ENCODE results near the gene CHKB. TPM values are rescaled to one million over a fixed set of nuclear protein-coding genes. Genes with fewer than 3 reads are reported as not detected.

CHKB gene
- total and polyA plus RNA-seq, 10 of the 15 experiments (the other 5 are each of a cell fraction or from before 2014, with no cell fraction given) = 10.0 to 93.9 (median 57.0) TPM

DNA sequence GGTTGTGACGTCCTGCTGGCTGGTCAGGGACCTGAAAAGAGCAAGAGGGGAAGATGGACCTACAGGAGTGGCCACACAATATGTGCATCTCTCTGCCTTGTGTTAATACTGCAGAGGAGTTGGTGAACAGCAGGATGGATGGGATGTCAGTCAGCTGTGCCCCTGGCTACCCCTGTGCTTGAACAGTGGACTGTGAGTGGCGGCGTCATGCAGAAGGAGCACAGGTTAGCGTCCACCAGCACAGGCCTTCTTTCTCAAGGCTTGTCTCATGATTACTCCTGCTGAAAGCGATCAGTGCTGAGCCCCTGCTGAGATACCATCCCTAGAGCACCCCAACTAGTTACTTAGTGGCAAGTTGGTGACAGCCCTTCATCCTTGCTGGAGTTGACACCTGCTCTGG is 3.8 kb upstream of the CHKB start:
- Histone ChIP-seq H3K4me3 (no peak overlapping the region), H3K9me3 (replicated peaks; ENCODE audit: control insufficient read depth, insufficient read depth, low read length) (no peaks in the 10 kb centered on the region), H2AFZ (ENCODE audit: control insufficient read depth, low read depth, low read length) (no peak overlapping the region), H3K9ac (ENCODE audit: control insufficient read depth, insufficient read depth, low read length) (no peak overlapping the region), H3K4me2 (ENCODE audit: control insufficient read depth, insufficient read depth) (no peak overlapping the region), H3K27me3 (replicated peaks in 1 of 2; ENCODE audit: control insufficient read depth in 2 of 2, insufficient read depth in 2 of 2, low read length in 1 of 2) (no peaks in the 10 kb centered on the region), H4K20me1 (ENCODE audit: control insufficient read depth, insufficient read depth) (no peaks in the 10 kb centered on the region), H3K4me1 (ENCODE audit: control insufficient read depth, insufficient read depth, low read length) (peaks cover 3% of the 10 kb centered on the region; the same call in 1 of the 2 replicates), H3K79me2 (ENCODE audit: control insufficient read depth, insufficient read depth, low read length) (peaks cover 17% of the 10 kb centered on the region), H3K27ac (ENCODE audit: control insufficient read depth, insufficient read depth) (no peak overlapping the region), H3K36me3 (ENCODE audit: control insufficient read depth in 2 of 2, insufficient read depth in 2 of 2, low read length in 1 of 2) (no peaks in the 10 kb centered on the region)
- DNase-seq (ENCODE audit: low read depth, low spot score) (no peak), FAIRE-seq (no peak), ATAC-seq (no peak)
- TF ChIP-seq POLR2A (IDR thresholded peaks at IDR 0.05; ENCODE audit: low read depth, low read length) (no peak), HDGF (IDR thresholded peaks at IDR 0.05) (no peak), POU2F2 (IDR thresholded peaks at IDR 0.05; ENCODE audit: borderline replicate concordance, low read depth, low read length) (no peak), SIX5 (IDR thresholded peaks at IDR 0.05; ENCODE audit: low read depth, low read length, severe bottlenecking) (no peak), NR2C2 (IDR thresholded peaks at IDR 0.05; ENCODE audit: borderline replicate concordance, control insufficient read depth, insufficient read length, low read depth) (no peak), GABPA (IDR thresholded peaks at IDR 0.05; ENCODE audit: low read depth) (no peak), IKZF1 (conservative IDR thresholded peaks at IDR 0.05) (no peak), STAT1 (conservative IDR thresholded peaks at IDR 0.05) (no peak), ZNF622 (IDR thresholded peaks at IDR 0.05) (no peak)
- TF ChIP-seq, protein P1, sequence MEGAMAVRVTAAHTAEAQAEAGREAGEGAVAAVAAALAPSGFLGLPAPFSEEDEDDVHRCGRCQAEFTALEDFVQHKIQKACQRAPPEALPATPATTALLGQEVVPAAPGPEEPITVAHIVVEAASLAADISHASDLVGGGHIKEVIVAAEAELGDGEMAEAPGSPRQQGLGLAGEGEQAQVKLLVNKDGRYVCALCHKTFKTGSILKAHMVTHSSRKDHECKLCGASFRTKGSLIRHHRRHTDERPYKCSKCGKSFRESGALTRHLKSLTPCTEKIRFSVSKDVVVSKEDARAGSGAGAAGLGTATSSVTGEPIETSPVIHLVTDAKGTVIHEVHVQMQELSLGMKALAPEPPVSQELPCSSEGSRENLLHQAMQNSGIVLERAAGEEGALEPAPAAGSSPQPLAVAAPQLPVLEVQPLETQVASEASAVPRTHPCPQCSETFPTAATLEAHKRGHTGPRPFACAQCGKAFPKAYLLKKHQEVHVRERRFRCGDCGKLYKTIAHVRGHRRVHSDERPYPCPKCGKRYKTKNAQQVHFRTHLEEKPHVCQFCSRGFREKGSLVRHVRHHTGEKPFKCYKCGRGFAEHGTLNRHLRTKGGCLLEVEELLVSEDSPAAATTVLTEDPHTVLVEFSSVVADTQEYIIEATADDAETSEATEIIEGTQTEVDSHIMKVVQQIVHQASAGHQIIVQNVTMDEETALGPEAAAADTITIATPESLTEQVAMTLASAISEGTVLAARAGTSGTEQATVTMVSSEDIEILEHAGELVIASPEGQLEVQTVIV (IDR thresholded peaks at IDR 0.05; ENCODE audit: borderline replicate concordance, partially characterized antibody) = no peak
- TF ChIP-seq, protein P2, sequence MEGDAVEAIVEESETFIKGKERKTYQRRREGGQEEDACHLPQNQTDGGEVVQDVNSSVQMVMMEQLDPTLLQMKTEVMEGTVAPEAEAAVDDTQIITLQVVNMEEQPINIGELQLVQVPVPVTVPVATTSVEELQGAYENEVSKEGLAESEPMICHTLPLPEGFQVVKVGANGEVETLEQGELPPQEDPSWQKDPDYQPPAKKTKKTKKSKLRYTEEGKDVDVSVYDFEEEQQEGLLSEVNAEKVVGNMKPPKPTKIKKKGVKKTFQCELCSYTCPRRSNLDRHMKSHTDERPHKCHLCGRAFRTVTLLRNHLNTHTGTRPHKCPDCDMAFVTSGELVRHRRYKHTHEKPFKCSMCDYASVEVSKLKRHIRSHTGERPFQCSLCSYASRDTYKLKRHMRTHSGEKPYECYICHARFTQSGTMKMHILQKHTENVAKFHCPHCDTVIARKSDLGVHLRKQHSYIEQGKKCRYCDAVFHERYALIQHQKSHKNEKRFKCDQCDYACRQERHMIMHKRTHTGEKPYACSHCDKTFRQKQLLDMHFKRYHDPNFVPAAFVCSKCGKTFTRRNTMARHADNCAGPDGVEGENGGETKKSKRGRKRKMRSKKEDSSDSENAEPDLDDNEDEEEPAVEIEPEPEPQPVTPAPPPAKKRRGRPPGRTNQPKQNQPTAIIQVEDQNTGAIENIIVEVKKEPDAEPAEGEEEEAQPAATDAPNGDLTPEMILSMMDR (IDR thresholded peaks at IDR 0.05 in 2 of 3, conservative IDR thresholded peaks at IDR 0.05 in 1 of 3; ENCODE audit: control insufficient read depth in 2 of 3, extremely low read depth in 1 of 3, insufficient read depth in 1 of 3, low read depth in 3 of 3, low read length in 3 of 3) = no peak
- TF ChIP-seq, protein P3, sequence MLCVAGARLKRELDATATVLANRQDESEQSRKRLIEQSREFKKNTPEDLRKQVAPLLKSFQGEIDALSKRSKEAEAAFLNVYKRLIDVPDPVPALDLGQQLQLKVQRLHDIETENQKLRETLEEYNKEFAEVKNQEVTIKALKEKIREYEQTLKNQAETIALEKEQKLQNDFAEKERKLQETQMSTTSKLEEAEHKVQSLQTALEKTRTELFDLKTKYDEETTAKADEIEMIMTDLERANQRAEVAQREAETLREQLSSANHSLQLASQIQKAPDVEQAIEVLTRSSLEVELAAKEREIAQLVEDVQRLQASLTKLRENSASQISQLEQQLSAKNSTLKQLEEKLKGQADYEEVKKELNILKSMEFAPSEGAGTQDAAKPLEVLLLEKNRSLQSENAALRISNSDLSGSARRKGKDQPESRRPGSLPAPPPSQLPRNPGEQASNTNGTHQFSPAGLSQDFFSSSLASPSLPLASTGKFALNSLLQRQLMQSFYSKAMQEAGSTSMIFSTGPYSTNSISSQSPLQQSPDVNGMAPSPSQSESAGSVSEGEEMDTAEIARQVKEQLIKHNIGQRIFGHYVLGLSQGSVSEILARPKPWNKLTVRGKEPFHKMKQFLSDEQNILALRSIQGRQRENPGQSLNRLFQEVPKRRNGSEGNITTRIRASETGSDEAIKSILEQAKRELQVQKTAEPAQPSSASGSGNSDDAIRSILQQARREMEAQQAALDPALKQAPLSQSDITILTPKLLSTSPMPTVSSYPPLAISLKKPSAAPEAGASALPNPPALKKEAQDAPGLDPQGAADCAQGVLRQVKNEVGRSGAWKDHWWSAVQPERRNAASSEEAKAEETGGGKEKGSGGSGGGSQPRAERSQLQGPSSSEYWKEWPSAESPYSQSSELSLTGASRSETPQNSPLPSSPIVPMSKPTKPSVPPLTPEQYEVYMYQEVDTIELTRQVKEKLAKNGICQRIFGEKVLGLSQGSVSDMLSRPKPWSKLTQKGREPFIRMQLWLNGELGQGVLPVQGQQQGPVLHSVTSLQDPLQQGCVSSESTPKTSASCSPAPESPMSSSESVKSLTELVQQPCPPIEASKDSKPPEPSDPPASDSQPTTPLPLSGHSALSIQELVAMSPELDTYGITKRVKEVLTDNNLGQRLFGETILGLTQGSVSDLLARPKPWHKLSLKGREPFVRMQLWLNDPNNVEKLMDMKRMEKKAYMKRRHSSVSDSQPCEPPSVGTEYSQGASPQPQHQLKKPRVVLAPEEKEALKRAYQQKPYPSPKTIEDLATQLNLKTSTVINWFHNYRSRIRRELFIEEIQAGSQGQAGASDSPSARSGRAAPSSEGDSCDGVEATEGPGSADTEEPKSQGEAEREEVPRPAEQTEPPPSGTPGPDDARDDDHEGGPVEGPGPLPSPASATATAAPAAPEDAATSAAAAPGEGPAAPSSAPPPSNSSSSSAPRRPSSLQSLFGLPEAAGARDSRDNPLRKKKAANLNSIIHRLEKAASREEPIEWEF (IDR thresholded peaks at IDR 0.05; ENCODE audit: insufficient replicate concordance, low read depth, low read length) = no peak
- in situ Hi-C loops (cut with MboI) = no loop called here
- CTCF ChIA-PET = no interaction called here
- RAD21 ChIA-PET (ENCODE audit: unreplicated experiment) = no interaction called here
- POLR2A ChIA-PET = no interaction called here
- intact Hi-C loops (cut with micrococcal nuclease; ENCODE audit: unreplicated experiment) = no loop called here
- WGBS (ENCODE audit: insufficient coverage, insufficient replicate concordance, low lambda C conversion rate, missing lambda C conversion rate) = 74% methylated on average over 5 of the region's 5 CpGs
- SMC1A ChIA-PET (ENCODE audit: uncharacterized antibody, unreplicated experiment) = no interaction called here
- BruUV-seq (replicated peaks) = no TSS peak

All from GM12878 (cell line).